CD4-positive, alpha-beta T cell treated with Interleukin-4 for 4 hours (primary cell): ENCODE results near the gene ART5.
"Not testable (repeated sequence)": the region's sequence is repeated elsewhere in the genome, so short reads cannot be mapped to it uniquely, and the experiment has no call there.

Experiments used
- DNase-seq: peaks from one replicate; pipeline ENCODE4 v3.0.0-alpha.2; 2020

The ART5 gene

DNA sequence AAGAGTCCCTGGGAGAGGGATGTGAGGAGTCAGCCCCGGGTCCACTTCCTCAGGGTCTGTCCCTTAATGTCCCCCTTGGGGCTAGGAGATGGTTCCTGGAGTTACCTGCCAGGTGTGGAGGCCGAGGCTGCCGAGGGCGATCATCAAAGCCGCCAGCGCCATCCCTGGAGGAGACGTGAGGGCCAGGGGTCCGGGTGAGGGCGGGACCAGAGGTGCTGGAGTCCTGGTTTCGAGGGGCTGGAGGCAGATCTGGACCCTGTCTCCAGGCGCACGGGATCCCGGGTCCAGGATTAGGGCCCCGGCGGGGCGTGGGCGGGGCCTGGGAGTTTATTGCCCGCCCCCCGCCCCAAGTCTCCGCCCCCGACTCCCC lies at the start of gene ART5:
Gene ART5, minus strand, starts transcription at position 292 of the 370 bp plus-strand sequence. Its CDS starts 130 bp downstream, at position 162.
- DNase-seq = no peak

DNA sequence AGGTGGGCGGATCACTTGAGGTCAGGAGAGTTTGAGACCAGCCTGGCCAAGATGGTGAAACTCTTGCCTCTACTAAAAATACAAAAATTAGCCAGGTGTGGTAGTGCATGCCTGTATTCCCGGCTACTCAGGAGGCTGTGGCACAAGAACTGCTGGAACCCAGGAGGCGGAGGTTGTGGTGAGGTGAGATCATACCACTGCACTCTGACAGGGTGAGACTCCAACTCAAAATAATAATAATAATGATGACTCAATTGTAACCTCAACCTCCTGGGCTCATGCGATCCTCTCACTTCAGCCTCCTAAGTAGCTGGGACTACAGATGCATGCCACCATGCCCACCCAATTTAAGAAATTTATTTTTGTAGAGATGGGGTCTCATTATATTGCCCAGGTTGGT lies 45.0 kb upstream of the ART5 start:
- DNase-seq = no peak

GRCh38 chr11:3685923-3686322 lies 44.1 kb upstream of the ART5 start:
- DNase-seq = no peak

DNA sequence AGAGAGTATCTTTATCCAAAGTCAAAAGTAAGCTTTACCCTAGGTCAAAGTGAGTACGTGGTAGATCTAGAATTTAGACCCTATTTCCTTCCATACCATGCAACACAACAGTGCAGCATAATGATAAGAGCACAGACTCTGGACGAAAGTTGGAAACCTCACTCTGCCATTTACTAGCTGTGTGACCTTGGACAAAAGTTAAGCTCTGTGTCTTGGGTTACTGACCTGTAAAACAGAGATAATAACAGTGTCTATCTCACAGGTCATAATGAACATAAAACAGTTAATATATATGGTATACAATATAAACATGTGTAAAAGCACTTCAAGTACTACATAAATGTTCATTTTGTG lies 43.0 kb upstream of the ART5 start:
- no peak for DNase-seq

DNA sequence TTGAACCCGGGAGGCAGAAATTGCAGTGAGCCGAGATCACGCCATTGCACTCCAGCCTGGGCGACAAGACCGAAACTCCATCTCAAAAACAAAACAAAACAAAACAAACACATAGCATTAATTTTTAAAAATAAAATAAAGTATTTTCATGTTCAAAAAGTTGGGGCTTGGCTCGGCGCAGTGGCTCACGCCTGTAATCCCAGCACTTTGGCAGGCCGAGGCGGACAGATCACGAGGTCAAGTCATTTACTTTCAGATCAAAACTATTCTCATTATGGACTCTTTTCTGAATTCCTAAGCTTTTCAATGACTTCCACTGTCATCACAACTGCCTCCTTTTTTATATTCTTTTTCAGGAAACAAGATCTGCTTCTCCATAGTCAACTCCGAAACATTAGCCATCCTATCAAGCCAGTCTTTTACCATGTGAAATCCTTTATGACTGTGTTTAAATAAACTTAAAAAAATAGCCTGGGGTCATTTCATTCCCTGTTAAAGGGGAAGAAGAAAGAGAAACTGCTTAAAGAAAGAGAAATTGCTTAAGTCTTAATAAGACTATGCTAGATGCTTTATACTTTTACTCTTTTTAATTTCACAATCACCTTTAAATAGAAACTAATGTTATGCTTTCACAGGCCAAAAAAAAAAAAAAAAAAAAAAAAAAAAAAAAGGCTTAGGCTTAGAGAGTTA lies 42.5 kb upstream of the ART5 start:
- no peak for DNase-seq

DNA sequence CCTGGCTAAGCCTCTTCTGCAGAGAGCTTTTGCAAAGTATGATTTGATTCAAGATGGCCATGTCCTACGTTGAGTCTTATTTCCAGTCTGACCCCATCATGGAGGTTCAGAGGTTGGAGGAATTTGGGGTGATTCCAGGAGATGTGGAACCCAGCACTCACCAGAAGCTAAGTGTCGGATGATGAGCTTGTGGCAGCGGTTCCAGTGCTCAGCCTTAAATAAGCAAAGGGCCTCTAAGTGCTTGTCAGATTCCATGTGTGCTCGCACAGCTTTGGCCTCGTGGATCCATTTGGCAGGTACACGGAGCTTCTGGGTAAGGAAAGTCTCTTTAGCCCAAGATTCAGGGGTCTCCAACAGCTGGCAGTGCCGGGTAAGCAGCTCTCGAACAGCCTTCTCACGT lies 41.2 kb upstream of the ART5 start:
- no peak for DNase-seq

GRCh38 chr11:3679077-3679476 lies 37.3 kb upstream of the ART5 start:
- no peak for DNase-seq

GRCh38 chr11:3675971-3676370 lies 34.2 kb upstream of the ART5 start:
- no peak for DNase-seq

DNA sequence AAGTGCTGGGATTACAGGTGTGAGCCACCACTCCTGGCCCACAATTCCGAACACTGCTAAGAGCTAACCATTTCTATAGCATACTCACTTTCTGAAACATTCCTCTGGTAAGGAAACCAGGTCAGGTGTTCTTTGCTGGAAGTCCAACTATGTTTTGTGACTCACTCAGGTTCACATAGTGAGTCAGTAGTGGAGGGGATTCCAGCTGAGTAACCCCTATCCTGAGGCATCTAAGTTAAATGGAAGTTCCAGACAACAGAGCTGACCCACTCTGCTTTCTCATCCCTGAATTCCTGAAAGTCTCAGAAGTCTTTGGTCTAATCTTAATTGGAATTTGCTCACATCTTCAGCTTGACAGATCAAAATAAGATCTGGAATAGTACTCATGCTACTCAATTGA lies 32.4 kb upstream of the ART5 start:
- no peak for DNase-seq

DNA sequence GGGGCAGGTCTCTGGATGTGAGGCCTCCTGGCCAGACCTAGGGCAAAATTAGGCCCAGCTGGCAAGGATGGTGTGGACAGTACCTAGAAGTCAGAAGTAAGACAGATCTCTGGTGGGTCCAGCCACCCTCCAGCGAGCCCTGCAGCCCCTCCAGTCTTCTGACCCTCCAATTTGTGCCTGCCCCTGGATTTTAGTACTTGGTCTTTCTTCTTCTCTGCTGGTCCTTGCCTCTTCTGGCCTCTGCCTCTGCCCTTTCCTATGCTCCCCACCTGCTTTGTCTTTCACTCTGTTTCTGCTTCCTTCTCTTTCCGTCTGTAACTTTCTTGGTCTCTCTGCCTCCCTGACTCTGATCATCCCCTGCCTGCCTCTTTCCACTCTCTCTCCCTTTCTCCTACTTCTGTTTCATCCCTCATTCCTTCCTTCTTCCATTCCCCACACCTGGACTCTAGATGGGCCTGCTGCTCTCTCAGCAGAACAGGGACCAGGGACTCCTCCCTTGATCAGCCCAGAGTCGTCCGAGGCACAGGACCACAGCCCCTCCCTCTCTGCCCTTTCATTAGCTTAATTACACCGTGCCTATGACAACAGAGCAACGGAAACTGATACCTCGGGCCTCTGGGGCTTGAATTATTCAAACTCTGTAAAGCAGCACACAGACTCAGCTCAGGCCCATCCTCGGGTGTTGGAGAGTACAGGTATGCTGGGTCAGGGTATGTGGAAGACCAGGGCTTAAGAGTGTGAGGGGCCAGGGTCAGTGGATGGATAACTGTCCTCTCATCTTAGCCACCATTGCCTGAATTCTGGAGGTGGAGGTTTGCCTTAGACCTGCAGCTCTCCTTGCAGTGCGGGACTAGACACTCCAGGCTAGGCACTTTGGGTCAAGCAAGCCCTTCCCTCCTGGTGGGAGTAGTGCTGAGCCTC lies 29.8 kb upstream of the ART5 start, which contains the start of gene CHRNA10:
Gene CHRNA10, minus strand, starts transcription at position 51 of the 921 bp plus-strand sequence. CDS start 72 bp downstream, outside the sequence.
- DNase-seq = no peak

DNA sequence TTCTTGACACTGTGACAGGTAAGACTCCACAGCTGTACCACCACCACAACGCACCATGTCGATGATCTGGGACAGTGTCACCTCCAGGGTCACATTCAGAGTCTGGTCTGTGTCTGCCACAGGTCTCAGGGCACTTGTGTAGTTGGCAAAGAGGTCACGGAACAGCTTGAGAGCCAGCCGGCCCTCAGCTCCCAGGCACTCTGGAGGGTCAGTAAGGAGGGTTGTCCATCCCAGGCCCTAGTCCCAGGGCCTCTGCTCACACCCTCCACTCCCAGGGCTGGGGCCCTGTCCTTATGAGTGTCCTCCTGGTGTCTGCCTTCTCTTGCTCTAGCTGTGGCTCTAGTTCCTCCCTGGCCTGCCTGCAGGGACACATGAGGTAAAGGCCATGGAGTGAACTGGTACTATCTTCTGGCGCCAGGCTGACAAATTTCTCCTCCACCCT lies 28.0 kb upstream of the ART5 start:
- no peak for DNase-seq

- DNase-seq = no peak
These were observed 27.3 kb upstream of the ART5 start for GRCh38 chr11:3669128-3669527.

GRCh38 chr11:3667149-3668035 lies 25.6 kb upstream of the ART5 start:
- DNase-seq = no peak

DNA sequence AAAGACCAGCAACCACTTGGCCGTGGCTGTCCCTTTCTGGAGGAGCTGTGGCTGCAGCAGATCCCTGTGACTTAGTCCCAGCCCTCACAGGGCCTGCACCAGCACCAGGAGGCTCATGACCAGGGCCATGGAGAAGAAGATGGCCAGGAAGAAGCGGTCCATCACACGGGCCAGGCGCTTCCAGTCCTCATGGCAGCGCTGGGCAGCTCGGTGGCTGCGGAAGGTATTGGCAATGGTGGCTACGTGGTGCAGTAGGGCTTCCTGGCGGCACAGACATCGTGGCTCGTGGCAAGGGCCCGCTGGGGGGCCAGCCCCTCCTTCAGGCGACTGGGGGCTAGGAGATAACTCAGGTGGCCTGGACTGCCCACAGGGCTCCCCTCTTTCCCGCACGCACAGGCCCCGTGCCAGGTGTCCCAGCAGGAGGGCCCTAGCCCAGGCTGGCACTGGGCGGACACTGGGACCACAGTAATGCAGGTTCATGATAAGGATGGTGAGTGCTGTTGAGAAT lies 24.3 kb upstream of the ART5 start:
- no peak for DNase-seq

DNA sequence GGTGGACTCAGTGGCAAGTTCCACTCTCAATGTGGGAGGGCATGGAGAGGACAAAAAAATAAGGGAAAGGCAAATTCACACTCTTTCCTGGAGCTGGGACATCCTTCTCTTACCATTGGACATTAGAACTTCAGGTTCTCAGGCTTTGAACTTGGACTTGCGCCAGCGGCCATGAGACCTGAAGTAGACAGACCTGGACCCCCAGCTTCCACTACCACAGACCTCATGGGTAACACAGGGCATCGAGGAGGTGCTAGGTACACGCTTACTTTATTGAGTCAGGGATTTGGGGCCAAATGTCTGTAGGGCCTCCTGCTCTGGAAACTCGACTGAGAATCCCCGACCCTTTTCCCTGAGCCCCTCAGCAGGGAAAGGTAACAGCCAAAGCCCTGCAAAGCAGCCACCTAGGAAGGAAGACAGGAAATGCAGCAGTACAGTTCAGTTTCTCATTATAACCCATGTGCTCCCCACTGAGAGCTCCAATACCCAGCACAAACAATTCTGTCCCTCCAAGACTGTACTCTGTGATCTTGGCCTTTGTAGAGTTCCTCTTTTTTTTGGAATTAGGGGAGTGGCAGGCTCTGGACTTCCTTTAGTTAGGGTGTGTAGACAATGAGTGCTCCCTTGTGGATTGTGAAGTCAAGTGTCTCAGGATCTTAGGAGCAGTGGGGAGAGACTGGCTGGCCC lies 23.7 kb upstream of the ART5 start:
- no peak for DNase-seq

- no peak for DNase-seq
These were observed 22.3 kb upstream of the ART5 start for GRCh38 chr11:3664032-3664630.

- no peak for DNase-seq
These were observed 21.1 kb upstream of the ART5 start for GRCh38 chr11:3662856-3663255.

DNA sequence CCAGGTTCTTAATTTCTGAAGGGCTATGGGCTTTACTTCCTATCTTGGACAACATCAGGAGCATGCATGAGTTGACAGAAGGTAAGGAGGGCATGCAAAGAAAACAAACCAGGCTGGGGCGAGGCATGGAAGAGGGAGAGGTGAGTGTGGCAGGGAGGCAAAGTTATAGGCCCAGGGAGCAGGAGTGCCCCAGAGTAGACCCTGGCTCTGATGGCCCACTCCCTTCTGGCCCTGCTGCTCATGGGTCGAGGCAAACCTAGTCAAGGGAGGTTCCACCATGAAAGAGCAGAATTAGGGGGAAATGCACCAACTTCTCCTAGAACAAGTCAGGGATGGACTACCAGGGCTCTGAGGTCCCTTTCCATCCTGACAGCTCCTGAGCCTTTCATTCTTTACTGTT lies 19.2 kb upstream of the ART5 start:
- no peak for DNase-seq

DNA sequence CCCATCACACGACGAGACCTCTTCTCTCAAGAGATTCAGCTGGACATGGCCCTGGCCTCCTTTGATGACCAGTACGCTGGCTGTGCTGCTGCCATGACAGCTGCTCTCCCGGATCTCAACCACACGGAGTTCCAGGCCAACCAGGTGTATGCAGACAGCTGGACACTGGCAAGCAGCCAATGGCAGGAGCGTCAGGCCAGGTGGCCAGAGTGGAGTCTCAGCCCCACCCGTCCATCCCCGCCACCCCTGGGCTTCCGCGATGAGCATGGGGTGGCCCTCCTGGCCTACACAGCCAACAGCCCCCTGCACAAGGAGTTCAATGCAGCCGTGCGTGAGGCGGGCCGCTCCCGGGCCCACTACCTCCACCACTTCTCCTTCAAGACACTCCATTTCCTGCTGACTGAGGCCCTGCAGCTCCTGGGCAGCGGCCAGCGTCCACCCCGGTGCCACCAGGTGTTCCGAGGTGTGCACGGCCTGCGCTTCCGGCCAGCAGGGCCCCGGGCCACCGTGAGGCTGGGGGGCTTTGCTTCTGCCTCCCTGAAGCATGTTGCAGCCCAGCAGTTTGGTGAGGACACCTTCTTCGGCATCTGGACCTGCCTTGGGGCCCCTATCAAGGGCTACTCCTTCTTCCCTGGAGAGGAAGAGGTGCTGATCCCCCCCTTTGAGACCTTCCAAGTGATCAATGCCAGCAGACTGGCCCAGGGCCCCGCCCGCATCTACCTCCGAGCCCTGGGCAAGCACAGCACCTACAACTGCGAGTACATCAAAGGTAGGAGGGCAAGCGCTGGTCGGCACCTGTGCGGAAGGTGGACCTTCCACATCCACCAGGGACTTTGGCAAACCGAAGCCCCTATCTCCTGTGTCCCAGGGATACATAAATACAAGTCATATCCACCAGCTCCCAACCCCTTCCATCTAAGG lies 18.1 kb upstream of the ART5 start:
- DNase-seq = no peak

DNA sequence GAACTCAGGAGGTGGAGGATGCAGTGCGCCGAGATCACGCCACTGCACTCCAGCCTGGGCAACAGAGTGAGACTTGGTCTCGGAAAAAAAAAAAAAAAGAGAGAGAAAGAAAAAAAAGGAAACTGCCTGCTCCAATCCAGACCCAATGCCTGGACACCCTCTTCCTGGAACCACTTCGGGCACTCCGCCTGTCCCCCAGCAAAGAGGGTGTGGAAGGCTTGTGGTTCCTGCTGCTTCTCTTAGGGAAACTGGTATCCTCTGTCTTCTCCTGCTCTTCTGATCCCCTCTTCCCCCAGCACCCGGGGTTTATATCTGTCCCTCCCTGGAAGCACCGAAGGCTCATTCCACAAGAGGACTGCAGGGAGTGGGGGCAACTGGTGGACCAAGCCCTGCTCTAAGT lies 16.5 kb upstream of the ART5 start:
- no peak for DNase-seq

DNA sequence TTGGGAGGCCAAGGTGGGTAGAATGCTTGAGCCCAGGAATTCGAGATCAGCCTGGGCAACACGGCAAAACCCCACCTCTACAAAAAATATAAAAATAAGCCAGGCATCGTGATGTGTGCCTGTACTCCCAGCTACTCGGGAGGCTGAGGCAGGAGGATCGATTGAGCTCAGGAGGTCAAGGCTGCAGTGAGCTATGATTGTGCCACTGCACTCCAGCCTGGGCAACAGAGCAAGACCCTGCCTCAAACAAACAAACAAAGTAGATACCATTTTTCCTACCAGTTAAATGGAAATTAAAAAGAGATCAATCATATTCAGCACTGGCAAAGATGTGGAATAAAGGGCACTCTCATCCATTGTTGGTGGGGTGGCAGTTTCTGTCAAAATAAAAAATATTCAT lies 15.5 kb upstream of the ART5 start:
- DNase-seq = not testable (repeated sequence)
